CD4-positive, alpha-beta T cell (primary cell): ENCODE data around the gene CDH4. TPM values are rescaled to one million over a fixed set of nuclear protein-coding genes. Genes with fewer than 3 reads are reported as not detected.

ENCODE experiments used
- ATAC-seq: fragments of 200-7000 bp; cut with Tn5 transposase; one replicate; pipeline ENCODE4 v1.10.0; 2022; ENCODE audit warnings: mild to moderate bottlenecking; ENCODE audit not compliant: poor library complexity
- CTCF ChIA-PET: fragments of 350-600 bp; sonication (Branson Sonifier 250); formaldehyde crosslinking; loops from one replicate; lab custom pipeline; 2021; ENCODE audit warnings: antibody characterized with exemption, inconsistent platforms; lab: Charles Lee
- POLR2A ChIA-PET: fragments of 350-600 bp; sonication (Branson Sonifier 250); formaldehyde crosslinking; loops from one replicate; lab custom pipeline; 2021; ENCODE audit warnings: antibody characterized with exemption, inconsistent platforms; lab: Charles Lee
- DNase-seq, 14 experiments: peaks; one replicate each; pipeline ENCODE4 v3.0.0-alpha.2; 2013 to 2020; ENCODE audit warnings: mixed read lengths in 2 of 14
- H3K27ac ChIP-seq, 2 donors: one replicate each; pipeline versions ENCODE4 v1.5.1 to v1.7.0; 2013; ENCODE audit warnings: low read length in 2 of 2, low read depth in 1 of 2, mild to moderate bottlenecking in 1 of 2
- H3K27me3 ChIP-seq, 2 experiments: 1 replicate in 1 of 2; 2 replicates in 1 of 2; pipeline versions ENCODE4 v1.6.1 to v1.7.0; 2013; ENCODE audit warnings: low read length in 2 of 2, control low read depth in 1 of 2, mild to moderate bottlenecking in 1 of 2, moderate library complexity in 1 of 2; ENCODE audit not compliant: insufficient read depth in 2 of 2, control insufficient read depth in 1 of 2
- H3K36me3 ChIP-seq: one replicate; pipeline ENCODE4 v1.6.1; 2013; ENCODE audit warnings: low read length, control low read depth; ENCODE audit not compliant: insufficient read depth
- H3K4me1 ChIP-seq: one replicate; pipeline ENCODE4 v1.6.1; 2013; ENCODE audit warnings: low read length, control low read depth; ENCODE audit not compliant: insufficient read depth
- H3K4me3 ChIP-seq: one replicate; pipeline ENCODE4 v1.5.1; 2013; ENCODE audit warnings: mild to moderate bottlenecking, low read length, moderate library complexity
- H3K9me3 ChIP-seq, 2 experiments: 1 replicate in 1 of 2; 2 replicates in 1 of 2; pipeline versions ENCODE4 v1.6.1 to v1.7.0; 2013; ENCODE audit warnings: low read length in 2 of 2, mild to moderate bottlenecking in 2 of 2, control low read depth in 1 of 2, moderate library complexity in 1 of 2; ENCODE audit not compliant: control insufficient read depth in 1 of 2, insufficient read depth in 1 of 2
- H3K27ac Mint-ChIP-seq: one replicate; pipeline ENCODE4 v1.8.0; 2020; ENCODE audit warnings: mixed read lengths
- H3K27me3 Mint-ChIP-seq: one replicate; pipeline ENCODE4 v1.8.0; 2021; ENCODE audit warnings: mixed read lengths
- H3K36me3 Mint-ChIP-seq: one replicate; pipeline ENCODE4 v1.8.0; 2021; ENCODE audit warnings: low read depth, mixed read lengths
- H3K4me1 Mint-ChIP-seq: one replicate; pipeline ENCODE4 v1.8.0; 2021; ENCODE audit warnings: low read depth, mixed read lengths
- H3K4me3 Mint-ChIP-seq: one replicate; pipeline ENCODE4 v1.8.0; 2020; ENCODE audit warnings: mild to moderate bottlenecking, mixed read lengths
- H3K9me3 Mint-ChIP-seq: one replicate; pipeline ENCODE4 v1.8.0; 2020; ENCODE audit warnings: mixed read lengths
- CTCF ChIP-seq: fragments of 200-600 bp; IDR thresholded peaks from one replicate; pipeline ENCODE4 v1.8.0; 2022; ENCODE audit warnings: antibody characterized with exemption, mild to moderate bottlenecking
- intact Hi-C, 2 experiments: fragments of 100-400 bp; cut with DNase I in 1 of 2; cut with micrococcal nuclease in 1 of 2; formaldehyde crosslinking; loops; one replicate each; pipeline versions ENCODE4 v1.15.1 to v1.9.0; 2023 to 2025; cut with DNase I, micrococcal nuclease
- total RNA-seq, 174 experiments: library from RNA in 2 of 174; stranded (reverse) in 2 of 174; gene quantifications; one replicate each; pipeline ENCODE4 v1.2.3 and lab custom pipeline; 2021 to 2026

The CDH4 gene
- total RNA-seq, 2 experiments from 2014 or later: 0.11 TPM

- CTCF ChIA-PET: no interaction called here
- ATAC-seq (no peak), DNase-seq (no peak)
- Histone ChIP-seq H3K4me1 (no peaks in the 10 kb centered on the region), H3K36me3 (no peaks in the 10 kb centered on the region), H3K27me3 (no peaks in the 10 kb centered on the region), H3K27ac (no peak overlapping the region), H3K4me3 (no peak overlapping the region), H3K9me3 (peaks cover 0 to 31% of the 10 kb centered on the region in 2 experiments)
- no peak overlapping the region for H3K4me3 Mint-ChIP-seq
- intact Hi-C loops: no loop called here
- POLR2A ChIA-PET: no interaction called here
- peaks cover 4% of the 10 kb centered on the region for H3K27me3 Mint-ChIP-seq
- H3K4me1 Mint-ChIP-seq: no peaks in the 10 kb centered on the region
- no peak overlapping the region for H3K27ac Mint-ChIP-seq
- H3K36me3 Mint-ChIP-seq: no peaks in the 10 kb centered on the region
- TF ChIP-seq CTCF: no peak
- no peaks in the 10 kb centered on the region for H3K9me3 Mint-ChIP-seq
Measured at GRCh38 chr20:61739086-61739831, 487.2 kb downstream of the CDH4 start.

GRCh38 chr20:61739832-61740118 lies 487.7 kb downstream of the CDH4 start:
- Histone ChIP-seq H3K4me3 (no peak overlapping the region), H3K27me3 (no peaks in the 10 kb centered on the region), H3K27ac (no peak overlapping the region), H3K36me3 (no peaks in the 10 kb centered on the region), H3K9me3 (peaks cover 0 to 29% of the 10 kb centered on the region in 2 experiments), H3K4me1 (no peaks in the 10 kb centered on the region)
- ChIA-PET POLR2A (no interaction called here), CTCF (no interaction called here)
- no peaks in the 10 kb centered on the region for H3K4me1 Mint-ChIP-seq
- DNase-seq (no peak), ATAC-seq (no peak)
- no peak overlapping the region for H3K4me3 Mint-ChIP-seq
- H3K27me3 Mint-ChIP-seq: peaks cover 4% of the 10 kb centered on the region
- no peak for TF ChIP-seq CTCF
- intact Hi-C loops: no loop called here
- no peak overlapping the region for H3K27ac Mint-ChIP-seq
- H3K36me3 Mint-ChIP-seq: no peaks in the 10 kb centered on the region
- H3K9me3 Mint-ChIP-seq: no peaks in the 10 kb centered on the region

GRCh38 chr20:61742097-61742825 lies 490.2 kb downstream of the CDH4 start:
- H3K4me3 ChIP-seq: no peak overlapping the region
- H3K27me3 Mint-ChIP-seq: no peaks in the 10 kb centered on the region

More at GRCh38 chr20:61742097-61742825, 490.2 kb downstream of the CDH4 start:
- DNase-seq: no peak
- Mint-ChIP-seq H3K4me3 (no peak overlapping the region), H3K4me1 (no peaks in the 10 kb centered on the region), H3K9me3 (no peaks in the 10 kb centered on the region), H3K27ac (no peak overlapping the region), H3K36me3 (no peaks in the 10 kb centered on the region)
- Histone ChIP-seq H3K27ac (no peak overlapping the region), H3K27me3 (no peaks in the 10 kb centered on the region), H3K4me1 (no peaks in the 10 kb centered on the region), H3K9me3 (peaks cover 0 to 38% of the 10 kb centered on the region in 2 experiments), H3K36me3 (no peaks in the 10 kb centered on the region)
- POLR2A ChIA-PET: no interaction called here
- no peak for TF ChIP-seq CTCF
- no peak for ATAC-seq
- CTCF ChIA-PET: no interaction called here
- intact Hi-C loops: no loop called here
